Stomach (tissue), 9 donors: Measurements from ENCODE around the gene FLT1. TPM values are rescaled to one million over a fixed set of nuclear protein-coding genes. Genes with fewer than 3 reads are reported as not detected.

ENCODE experiments used
- DNase-seq, 2 donors: peaks; one replicate each; pipeline versions ENCODE4 v3.0.0 to v3.0.0-alpha.2; 2013 to 2019
- H3K27ac ChIP-seq, 5 donors: fragments of 200-600 bp in 4 of 5; sonication (generic) in 4 of 5; one replicate each; pipeline ENCODE4 v1.5.1; 2013 to 2019; ENCODE audit warnings: mild to moderate bottlenecking in 1 of 5, moderate library complexity in 1 of 5
- H3K27me3 ChIP-seq, 3 donors: fragments of 200-600 bp; sonication (generic); one replicate each; pipeline ENCODE4 v1.5.1; 2017 to 2019; ENCODE audit warnings: mixed run types in 1 of 3
- H3K36me3 ChIP-seq, 4 donors: fragments of 200-600 bp; sonication (generic); 1 replicate in 3 of 4; 2 replicates in 1 of 4; pipeline ENCODE4 v1.5.1; 2016 to 2019
- H3K4me1 ChIP-seq, 4 donors: fragments of 200-600 bp; sonication (generic); one replicate each; pipeline ENCODE4 v1.5.1; 2016 to 2019
- H3K4me3 ChIP-seq, 4 donors: fragments of 200-600 bp; sonication (generic) in 3 of 4; one replicate each; pipeline ENCODE4 v1.5.1; 2016 to 2019; ENCODE audit warnings: mild to moderate bottlenecking in 1 of 4
- H3K9me3 ChIP-seq, 4 donors: fragments of 200-600 bp; sonication (generic); one replicate each; pipeline ENCODE4 v1.5.1; 2016 to 2019
- CTCF ChIP-seq, 7 experiments: fragments of 450-650 bp in 4 of 7; fragments of 200-600 bp in 3 of 7; sonication (generic) in 3 of 7; IDR thresholded peaks; one replicate each; pipeline ENCODE4 v1.5.1; 2016 to 2019; ENCODE audit warnings: antibody characterized with exemption in 7 of 7, control low read depth in 2 of 7, mild to moderate bottlenecking in 1 of 7
- EP300 ChIP-seq: sonication (generic); formaldehyde crosslinking; IDR thresholded peaks from one replicate; pipeline ENCODE4 v1.6.1; 2017; ENCODE audit warnings: antibody characterized with exemption
- POLR2A ChIP-seq, 4 donors: fragments of 450-650 bp; IDR thresholded peaks; one replicate each; pipeline ENCODE4 v1.6.1; 2016; ENCODE audit warnings: antibody characterized with exemption in 4 of 4, control low read depth in 2 of 4, mild to moderate bottlenecking in 1 of 4, moderate library complexity in 1 of 4
- POLR2AphosphoS5 ChIP-seq, 3 donors: sonication (generic); formaldehyde crosslinking; IDR thresholded peaks; one replicate each; pipeline ENCODE4 v1.6.1; 2016; ENCODE audit warnings: antibody characterized with exemption in 3 of 3
- WGBS, 5 donors: extraction: QIAGEN DNeasy Blood & Tissue Kit in 3 of 5; methylation state at CpG; one replicate each; pipeline versions ENCODE4 v1.1.5 to v1.1.7; 2013 to 2018; 5-methylcytosine and 5-hydroxymethylcytosine counted together
- intact Hi-C: fragments of 100-400 bp; cut with DNase I; formaldehyde crosslinking; loops from one replicate; pipeline ENCODE4 v1.15.1; 2023; ENCODE audit warnings: low total_unique reads
- polyA plus RNA-seq, 3 donors: library from polyadenylated mRNA; stranded (reverse); fragments of 200-250 nt; gene quantifications; one replicate each; pipeline ENCODE4 v1.2.3, GENCODE V29; 2013
- total RNA-seq, 5 donors: library from RNA; depleted of rRNA; stranded (reverse); fragments of >200 nt; gene quantifications; one replicate each; pipeline versions ENCODE4 v1.1.0 to v1.2.3, GENCODE V29; 2014 to 2016
- donor health status: healthy with polysubstance abuse.
- donor health status: Bipolar disorder and iron deficiency.
- donor health status: healthy.

FLT1 gene
- total and polyA plus RNA-seq, 8 donors = 1.00 to 41.9 (median 3.6) TPM; not detected in 1

GRCh38 chr13:28485551-28485950 is 9.4 kb downstream of the FLT1 start:
- H3K9me3 ChIP-seq = no peaks in the 10 kb centered on the region
- no peak overlapping the region for H3K27ac ChIP-seq
- intact Hi-C loops = no loop called here
- no peaks in the 10 kb centered on the region for H3K36me3 ChIP-seq
- H3K4me1 ChIP-seq = no peaks in the 10 kb centered on the region
- no peak overlapping the region for H3K4me3 ChIP-seq
- DNase-seq = no peak
- WGBS, 5 donors = 75 to 86% (median 82%) methylated on average over 7 of the region's 7 CpGs
- peaks cover 0 to 85% (median 7%) of the 10 kb centered on the region in 3 donors for H3K27me3 ChIP-seq
- TF ChIP-seq POLR2A (IDR thresholded peaks at IDR 0.05) (no peak), CTCF (IDR thresholded peaks at IDR 0.05) (no peak), POLR2AphosphoS5 (IDR thresholded peaks at IDR 0.05) (no peak), EP300 (no peak)

GRCh38 chr13:28485097-28485496 is 9.8 kb downstream of the FLT1 start:
- Histone ChIP-seq H3K4me1 (no peaks in the 10 kb centered on the region), H3K36me3 (no peaks in the 10 kb centered on the region), H3K4me3 (no peak overlapping the region), H3K27me3 (peaks cover 0 to 80% (median 6%) of the 10 kb centered on the region in 3 donors), H3K9me3 (no peaks in the 10 kb centered on the region), H3K27ac (no peak overlapping the region)
- intact Hi-C loops = no loop called here
- no peak for DNase-seq
- TF ChIP-seq CTCF (IDR thresholded peaks at IDR 0.05) (no peak), EP300 (no peak), POLR2AphosphoS5 (IDR thresholded peaks at IDR 0.05) (no peak), POLR2A (IDR thresholded peaks at IDR 0.05) (no peak)
- WGBS, 5 donors = 79 to 87% (median 80%) methylated on average over 1 of the region's 1 CpG

- 56 to 65% (median 59%) methylated on average over 7 of the region's 7 CpGs for WGBS, 5 donors
- Histone ChIP-seq H3K4me1 (no peaks in the 10 kb centered on the region), H3K4me3 (no peak overlapping the region), H3K27me3 (peaks cover 0 to 64% (median 6%) of the 10 kb centered on the region in 3 donors), H3K27ac (no peak overlapping the region), H3K36me3 (no peaks in the 10 kb centered on the region), H3K9me3 (no peaks in the 10 kb centered on the region)
- TF ChIP-seq POLR2A (IDR thresholded peaks at IDR 0.05) = no peak
- TF ChIP-seq EP300 = no peak
- TF ChIP-seq POLR2AphosphoS5 (IDR thresholded peaks at IDR 0.05) = no peak
- no peak for TF ChIP-seq CTCF (IDR thresholded peaks at IDR 0.05)
- intact Hi-C loops = no loop called here
- no peak for DNase-seq
Observed at GRCh38 chr13:28483313-28483931, 11.5 kb downstream of the FLT1 start.

- WGBS, 5 donors = 68 to 84% (median 79%) methylated on average over 1 of the region's 1 CpG
- intact Hi-C loops = no loop called here
- H3K36me3 ChIP-seq = no peaks in the 10 kb centered on the region
- H3K4me1 ChIP-seq = peaks cover 0 to 13% (median 4%) of the 10 kb centered on the region in 4 donors
- H3K9me3 ChIP-seq = no peaks in the 10 kb centered on the region
- no peak for DNase-seq
- no peak overlapping the region for H3K4me3 ChIP-seq
- TF ChIP-seq POLR2A (IDR thresholded peaks at IDR 0.05) (no peak), CTCF (IDR thresholded peaks at IDR 0.05) (no peak), EP300 (no peak), POLR2AphosphoS5 (IDR thresholded peaks at IDR 0.05) (no peak)
- H3K27ac ChIP-seq = no peak overlapping the region
- peaks cover 0 to 26% (median 3%) of the 10 kb centered on the region in 3 donors for H3K27me3 ChIP-seq
Observed at GRCh38 chr13:28479005-28479404, 15.9 kb downstream of the FLT1 start.
